ENCODE results near the gene CREG1.
"Not testable (repeated sequence)": the region's sequence is repeated elsewhere in the genome, so short reads cannot be mapped to it uniquely, and the experiment has no call there.

CREG1 gene

DNA sequence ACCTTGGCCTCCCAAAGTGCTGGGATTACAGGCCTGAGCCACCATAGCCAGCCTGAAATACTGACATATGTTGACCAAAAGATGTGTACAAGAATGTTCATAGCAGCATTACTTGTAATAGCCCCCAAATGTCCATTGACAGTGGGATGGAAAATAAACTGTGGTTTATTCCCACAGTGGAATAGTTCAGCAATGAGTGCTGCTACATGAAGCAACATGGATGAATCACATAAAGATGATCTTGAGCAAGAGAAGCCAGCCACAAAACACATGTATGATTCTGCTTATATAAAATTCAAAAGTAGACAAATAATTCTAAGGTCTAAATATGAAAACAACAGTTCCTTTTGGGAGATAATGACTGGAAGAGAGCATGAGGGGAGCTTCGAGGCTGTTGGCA is 9.1 kb upstream of the CREG1 start:
- H3K9ac ChIP-seq (ENCODE audit: low read depth, low read length), result no peak overlapping the region
- no peaks in the 10 kb centered on the region for H3K36me3 ChIP-seq (ENCODE audit: insufficient read depth, low read length)
- peaks cover 10% of the 10 kb centered on the region for H3K27me3 ChIP-seq (ENCODE audit: control insufficient read depth, insufficient read depth, low read length)
- no peak overlapping the region for H3K4me2 ChIP-seq (ENCODE audit: low read length)
- H3K4me1 ChIP-seq (ENCODE audit: control insufficient read depth, insufficient read depth, low read length), result no peaks in the 10 kb centered on the region
- no peaks in the 10 kb centered on the region for H3K9me3 ChIP-seq (replicated peaks; ENCODE audit: low read length)
- H3K4me3 ChIP-seq (ENCODE audit: low read length), result no peak overlapping the region

GRCh38 chr1:167561753-167562152 is 8.2 kb upstream of the CREG1 start:
- no peaks in the 10 kb centered on the region for H3K9me3 ChIP-seq (replicated peaks; ENCODE audit: low read length)
- no peak overlapping the region for H3K4me3 ChIP-seq (ENCODE audit: low read length)
- no peaks in the 10 kb centered on the region for H3K4me1 ChIP-seq (ENCODE audit: control insufficient read depth, insufficient read depth, low read length)
- H3K36me3 ChIP-seq (ENCODE audit: insufficient read depth, low read length), result no peaks in the 10 kb centered on the region
- no peak overlapping the region for H3K9ac ChIP-seq (ENCODE audit: low read depth, low read length)
- peaks cover 10% of the 10 kb centered on the region for H3K27me3 ChIP-seq (ENCODE audit: control insufficient read depth, insufficient read depth, low read length)
- no peak overlapping the region for H3K4me2 ChIP-seq (ENCODE audit: low read length)

DNA sequence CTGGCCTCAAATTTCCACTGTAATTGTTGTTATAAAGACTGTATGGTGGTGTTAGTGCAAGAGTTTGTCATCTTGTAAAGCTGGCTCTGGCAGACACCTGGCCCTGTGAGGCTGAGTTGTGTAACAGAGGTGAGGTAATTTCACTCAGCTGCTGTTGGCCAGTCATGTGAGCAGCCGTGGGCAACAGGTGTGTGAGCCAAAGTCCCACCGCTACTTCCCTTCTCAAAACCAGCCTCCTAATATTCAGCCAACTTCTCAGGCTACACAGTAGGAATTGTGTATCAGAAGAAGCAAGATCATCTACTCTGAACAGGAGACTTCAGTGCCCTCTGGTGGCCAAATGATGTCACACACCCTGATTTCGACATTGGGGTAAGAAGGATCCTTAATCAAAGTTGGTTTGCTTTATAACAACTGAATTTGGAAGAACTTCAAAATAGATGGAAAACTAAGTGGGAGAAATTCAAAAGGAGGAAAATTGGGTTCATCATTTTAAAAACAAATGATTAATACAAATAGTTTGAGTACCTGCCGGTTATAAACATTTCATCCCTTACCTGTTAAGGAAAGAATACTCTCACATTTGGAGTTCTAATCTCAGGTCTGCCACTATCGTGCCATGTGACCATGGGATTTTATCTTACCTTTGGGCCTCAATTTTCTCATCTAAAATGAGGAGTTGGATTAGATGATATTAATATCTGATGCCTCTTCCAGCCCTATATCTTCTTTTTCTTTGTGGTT is 2.6 kb upstream of the CREG1 start:
- H3K4me2 ChIP-seq (ENCODE audit: low read length), result no peak overlapping the region
- H3K4me1 ChIP-seq (ENCODE audit: control insufficient read depth, insufficient read depth, low read length), result peaks cover 7% of the 10 kb centered on the region
- H3K36me3 ChIP-seq (ENCODE audit: insufficient read depth, low read length), result no peaks in the 10 kb centered on the region
- no peak overlapping the region for H3K9ac ChIP-seq (ENCODE audit: low read depth, low read length)
- H3K4me3 ChIP-seq (ENCODE audit: low read length), result no peak overlapping the region
- peaks cover 5% of the 10 kb centered on the region for H3K27me3 ChIP-seq (ENCODE audit: control insufficient read depth, insufficient read depth, low read length)
- H3K9me3 ChIP-seq (replicated peaks; ENCODE audit: low read length), result no peaks in the 10 kb centered on the region

GRCh38 chr1:167555072-167555471 is 1.5 kb upstream of the CREG1 start:
- not testable (repeated sequence) for H3K9ac ChIP-seq (ENCODE audit: low read depth, low read length); H3K9me3 ChIP-seq (replicated peaks; ENCODE audit: low read length); H3K36me3 ChIP-seq (ENCODE audit: insufficient read depth, low read length); H3K27me3 ChIP-seq (ENCODE audit: control insufficient read depth, insufficient read depth, low read length); H3K4me3 ChIP-seq (ENCODE audit: low read length); H3K4me1 ChIP-seq (ENCODE audit: control insufficient read depth, insufficient read depth, low read length); H3K4me2 ChIP-seq (ENCODE audit: low read length)

- Histone ChIP-seq H3K4me2 (ENCODE audit: low read length) (peak overlapping the region; percentile 83), H3K36me3 (ENCODE audit: insufficient read depth, low read length) (no peaks in the 10 kb centered on the region), H3K9ac (ENCODE audit: low read depth, low read length) (peak overlapping the region; percentile 17), H3K27me3 (ENCODE audit: control insufficient read depth, insufficient read depth, low read length) (no peaks in the 10 kb centered on the region), H3K4me3 (ENCODE audit: low read length) (peak overlapping the region; percentile 84), H3K9me3 (replicated peaks; ENCODE audit: low read length) (no peaks in the 10 kb centered on the region), H3K4me1 (ENCODE audit: control insufficient read depth, insufficient read depth, low read length) (peaks cover 7% of the 10 kb centered on the region)
These were observed 642 bp upstream of the CREG1 start for GRCh38 chr1:167554028-167554779.

DNA sequence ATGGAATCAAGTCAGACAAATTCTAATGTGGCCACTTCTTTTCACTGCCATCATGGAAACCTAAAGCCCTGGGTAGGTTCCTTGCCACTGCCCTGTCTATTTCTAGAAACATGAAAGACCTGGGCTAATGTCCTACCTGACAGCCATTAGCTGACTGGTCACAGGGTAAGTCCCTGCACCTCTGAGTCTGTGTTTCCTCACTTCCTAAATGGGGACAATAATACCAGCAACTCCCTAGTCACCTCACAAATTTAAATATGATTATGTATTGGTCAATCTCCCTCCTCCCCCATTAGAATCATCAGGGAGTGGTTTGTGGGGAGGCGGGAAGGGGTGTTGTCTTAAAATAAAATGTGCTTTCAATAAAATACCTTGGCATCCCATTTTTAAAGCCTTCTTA is 2.2 kb downstream of the CREG1 start:
- no peaks in the 10 kb centered on the region for H3K36me3 ChIP-seq (ENCODE audit: insufficient read depth, low read length)
- H3K9ac ChIP-seq (ENCODE audit: low read depth, low read length), result no peak overlapping the region
- no peaks in the 10 kb centered on the region for H3K9me3 ChIP-seq (replicated peaks; ENCODE audit: low read length)
- peaks cover 12% of the 10 kb centered on the region for H3K4me1 ChIP-seq (ENCODE audit: control insufficient read depth, insufficient read depth, low read length)
- H3K4me2 ChIP-seq (ENCODE audit: low read length), result no peak overlapping the region
- no peak overlapping the region for H3K4me3 ChIP-seq (ENCODE audit: low read length)
- H3K27me3 ChIP-seq (ENCODE audit: control insufficient read depth, insufficient read depth, low read length), result no peaks in the 10 kb centered on the region

DNA sequence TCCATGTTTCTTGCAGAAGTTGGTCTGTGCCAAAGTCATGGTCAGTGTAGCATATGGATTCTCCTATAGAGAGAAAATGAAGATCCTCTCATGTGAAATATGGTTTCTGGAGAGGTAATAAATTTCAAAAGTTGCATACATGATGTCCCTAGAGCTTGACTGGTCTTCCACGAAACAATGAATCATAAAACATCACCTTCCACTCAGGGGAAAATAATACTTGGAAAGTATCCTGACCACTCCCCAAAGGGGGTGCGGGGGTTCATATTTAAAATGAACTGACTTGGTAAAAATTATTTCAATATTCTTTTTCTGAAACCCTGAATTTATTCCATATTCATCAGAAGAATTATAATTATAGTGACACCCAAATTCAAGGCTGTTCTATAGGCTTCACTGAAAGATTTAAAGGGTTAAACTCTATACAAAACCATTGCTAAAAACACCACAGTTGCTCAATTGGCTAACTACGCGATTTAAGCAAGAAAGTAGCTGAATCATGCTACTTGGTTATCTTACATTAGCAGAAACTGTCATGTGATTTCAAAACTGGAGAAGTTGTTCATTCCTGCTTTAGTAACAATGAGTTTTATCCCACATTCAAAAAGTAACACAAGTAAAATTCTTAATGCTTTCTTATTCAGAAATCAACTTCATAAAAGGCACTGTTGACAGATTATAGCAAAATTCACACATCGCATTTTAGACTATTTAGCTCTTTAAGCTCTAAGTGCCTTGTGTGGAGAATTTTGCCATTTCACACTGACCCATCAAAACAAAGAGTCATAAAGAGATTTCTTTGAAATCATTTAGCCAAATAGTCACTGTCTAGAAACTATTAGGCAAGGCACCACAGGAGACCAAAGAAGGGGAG is 5.3 kb downstream of the CREG1 start:
- H3K4me3 ChIP-seq (ENCODE audit: low read length), result no peak overlapping the region

GRCh38 chr1:167546935-167547334 is 6.6 kb downstream of the CREG1 start:
- Histone ChIP-seq H3K27me3 (ENCODE audit: control insufficient read depth, insufficient read depth, low read length) (no peaks in the 10 kb centered on the region), H3K4me3 (ENCODE audit: low read length) (no peak overlapping the region), H3K9ac (ENCODE audit: low read depth, low read length) (no peak overlapping the region), H3K4me1 (ENCODE audit: control insufficient read depth, insufficient read depth, low read length) (peaks cover 5% of the 10 kb centered on the region), H3K36me3 (ENCODE audit: insufficient read depth, low read length) (no peaks in the 10 kb centered on the region), H3K4me2 (ENCODE audit: low read length) (no peak overlapping the region), H3K9me3 (replicated peaks; ENCODE audit: low read length) (no peaks in the 10 kb centered on the region)

More for the DNA sequence above, 5.3 kb downstream of the CREG1 start:
- H3K4me2 ChIP-seq (ENCODE audit: low read length), result peak overlapping the region; percentile 8
- H3K9me3 ChIP-seq (replicated peaks; ENCODE audit: low read length), result no peaks in the 10 kb centered on the region
- no peaks in the 10 kb centered on the region for H3K27me3 ChIP-seq (ENCODE audit: control insufficient read depth, insufficient read depth, low read length)
- H3K4me1 ChIP-seq (ENCODE audit: control insufficient read depth, insufficient read depth, low read length), result peaks cover 5% of the 10 kb centered on the region
- H3K36me3 ChIP-seq (ENCODE audit: insufficient read depth, low read length), result no peaks in the 10 kb centered on the region
- H3K9ac ChIP-seq (ENCODE audit: low read depth, low read length), result peak overlapping the region; percentile 36

- Histone ChIP-seq H3K4me3 (ENCODE audit: low read length) (no peak overlapping the region), H3K9me3 (replicated peaks; ENCODE audit: low read length) (no peaks in the 10 kb centered on the region), H3K4me2 (ENCODE audit: low read length) (no peak overlapping the region), H3K27me3 (ENCODE audit: control insufficient read depth, insufficient read depth, low read length) (no peaks in the 10 kb centered on the region), H3K4me1 (ENCODE audit: control insufficient read depth, insufficient read depth, low read length) (peaks cover 5% of the 10 kb centered on the region), H3K36me3 (ENCODE audit: insufficient read depth, low read length) (no peaks in the 10 kb centered on the region), H3K9ac (ENCODE audit: low read depth, low read length) (no peak overlapping the region)
These were observed 8.2 kb downstream of the CREG1 start for GRCh38 chr1:167545349-167545748.

DNA sequence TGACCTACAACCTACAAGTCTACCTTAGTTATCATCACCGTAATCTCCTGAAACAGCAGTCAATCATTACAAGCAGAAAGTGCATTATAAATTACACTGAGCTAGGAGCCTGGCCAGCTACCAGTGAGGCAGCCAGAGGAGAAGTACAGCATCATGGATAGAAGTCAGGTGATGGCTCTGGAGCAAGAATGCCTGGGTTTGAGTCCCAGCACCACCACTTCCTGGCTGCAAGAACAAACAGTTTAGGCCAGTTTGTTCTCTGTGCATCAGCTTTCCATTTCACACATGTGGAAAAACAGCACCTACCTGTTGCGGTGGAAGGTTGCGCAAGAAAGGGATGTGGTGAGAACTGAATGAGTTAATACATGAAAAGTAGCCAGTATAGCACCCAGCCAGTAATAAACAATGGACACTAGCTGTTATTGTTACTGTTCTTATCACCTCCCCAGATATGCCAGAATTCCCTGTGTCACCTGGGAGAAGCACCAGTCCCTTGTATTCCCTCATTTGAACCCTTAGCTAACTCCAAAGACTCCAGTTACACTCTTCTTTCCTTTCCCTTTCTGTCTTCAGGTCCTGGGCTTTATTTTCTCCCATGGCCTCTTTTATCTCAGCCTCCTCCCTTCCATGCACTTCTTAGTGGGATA is 9.0 kb downstream of the CREG1 start:
- Histone ChIP-seq H3K9ac (ENCODE audit: low read depth, low read length) (no peak overlapping the region), H3K27me3 (ENCODE audit: control insufficient read depth, insufficient read depth, low read length) (no peaks in the 10 kb centered on the region), H3K4me2 (ENCODE audit: low read length) (no peak overlapping the region), H3K36me3 (ENCODE audit: insufficient read depth, low read length) (no peaks in the 10 kb centered on the region), H3K9me3 (replicated peaks; ENCODE audit: low read length) (no peaks in the 10 kb centered on the region), H3K4me3 (ENCODE audit: low read length) (no peak overlapping the region), H3K4me1 (ENCODE audit: control insufficient read depth, insufficient read depth, low read length) (peaks cover 5% of the 10 kb centered on the region)

All from skeletal muscle satellite cell (primary cell).